Measurements from ENCODE around the gene TTC33. TPM values are rescaled to one million over a fixed set of nuclear protein-coding genes. Genes with fewer than 3 reads are reported as not detected.

The TTC33 gene
- polyA plus RNA-seq, 1 of the 3 experiments (the other 2 are of a cell fraction) = 2.2 TPM

GRCh38 chr5:40477856-40478546, 277.8 kb downstream of the TTC33 start:
- no peak overlapping the region for H2AFZ ChIP-seq (ENCODE audit: low read depth)
- no peaks in the 10 kb centered on the region for H4K20me1 ChIP-seq (ENCODE audit: insufficient read depth)
- no peak overlapping the region for H3K27ac ChIP-seq (ENCODE audit: low read depth in 2 of 2, low read length in 1 of 2)
- H3F3A ChIP-seq (replicated peaks; ENCODE audit: insufficient read depth) = peaks cover 8% of the 10 kb centered on the region
- no peaks in the 10 kb centered on the region for H3K9me2 ChIP-seq
- no peak overlapping the region for H3K4me3 ChIP-seq (ENCODE audit: low read depth in 2 of 2, low read length in 1 of 2)
- no peaks in the 10 kb centered on the region; the same call in 1 of the 2 replicates for H3K27me3 ChIP-seq (ENCODE audit: insufficient read depth)
- no peaks in the 10 kb centered on the region for H3K36me3 ChIP-seq (replicated peaks in 1 of 2; ENCODE audit: control insufficient read depth in 1 of 2, insufficient read depth in 2 of 2, low read length in 1 of 2)
- H3K9me3 ChIP-seq = no peaks in the 10 kb centered on the region
- H3K9ac ChIP-seq = no peak overlapping the region
- CTCF ChIA-PET = no interaction called here
- no peaks in the 10 kb centered on the region for H3K79me2 ChIP-seq (ENCODE audit: insufficient read depth)
- 2% methylated on average over 8 of the region's 8 CpGs for WGBS (ENCODE audit: low lambda C conversion rate)
- TF ChIP-seq RFX5 (IDR thresholded peaks at IDR 0.05; ENCODE audit: low read length) (no peak), JUND (IDR thresholded peaks at IDR 0.05) (no peak), FOSL2 (IDR thresholded peaks at IDR 0.05; ENCODE audit: borderline replicate concordance, low read depth) (no peak), CTCF (IDR thresholded peaks at IDR 0.05) (no peak), ZBTB33 (IDR thresholded peaks at IDR 0.05; ENCODE audit: borderline replicate concordance, low read depth) (no peak), NRF1 (IDR thresholded peaks at IDR 0.05; ENCODE audit: low read depth, low read length) (no peak)
- TF ChIP-seq, protein P1, sequence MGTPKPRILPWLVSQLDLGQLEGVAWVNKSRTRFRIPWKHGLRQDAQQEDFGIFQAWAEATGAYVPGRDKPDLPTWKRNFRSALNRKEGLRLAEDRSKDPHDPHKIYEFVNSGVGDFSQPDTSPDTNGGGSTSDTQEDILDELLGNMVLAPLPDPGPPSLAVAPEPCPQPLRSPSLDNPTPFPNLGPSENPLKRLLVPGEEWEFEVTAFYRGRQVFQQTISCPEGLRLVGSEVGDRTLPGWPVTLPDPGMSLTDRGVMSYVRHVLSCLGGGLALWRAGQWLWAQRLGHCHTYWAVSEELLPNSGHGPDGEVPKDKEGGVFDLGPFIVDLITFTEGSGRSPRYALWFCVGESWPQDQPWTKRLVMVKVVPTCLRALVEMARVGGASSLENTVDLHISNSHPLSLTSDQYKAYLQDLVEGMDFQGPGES (IDR thresholded peaks at IDR 0.05; ENCODE audit: low read depth, low read length) = no peak
- TF ChIP-seq, protein P2, sequence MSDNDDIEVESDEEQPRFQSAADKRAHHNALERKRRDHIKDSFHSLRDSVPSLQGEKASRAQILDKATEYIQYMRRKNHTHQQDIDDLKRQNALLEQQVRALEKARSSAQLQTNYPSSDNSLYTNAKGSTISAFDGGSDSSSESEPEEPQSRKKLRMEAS (IDR thresholded peaks at IDR 0.05; ENCODE audit: low read depth) = no peak
- TF ChIP-seq, protein P3, sequence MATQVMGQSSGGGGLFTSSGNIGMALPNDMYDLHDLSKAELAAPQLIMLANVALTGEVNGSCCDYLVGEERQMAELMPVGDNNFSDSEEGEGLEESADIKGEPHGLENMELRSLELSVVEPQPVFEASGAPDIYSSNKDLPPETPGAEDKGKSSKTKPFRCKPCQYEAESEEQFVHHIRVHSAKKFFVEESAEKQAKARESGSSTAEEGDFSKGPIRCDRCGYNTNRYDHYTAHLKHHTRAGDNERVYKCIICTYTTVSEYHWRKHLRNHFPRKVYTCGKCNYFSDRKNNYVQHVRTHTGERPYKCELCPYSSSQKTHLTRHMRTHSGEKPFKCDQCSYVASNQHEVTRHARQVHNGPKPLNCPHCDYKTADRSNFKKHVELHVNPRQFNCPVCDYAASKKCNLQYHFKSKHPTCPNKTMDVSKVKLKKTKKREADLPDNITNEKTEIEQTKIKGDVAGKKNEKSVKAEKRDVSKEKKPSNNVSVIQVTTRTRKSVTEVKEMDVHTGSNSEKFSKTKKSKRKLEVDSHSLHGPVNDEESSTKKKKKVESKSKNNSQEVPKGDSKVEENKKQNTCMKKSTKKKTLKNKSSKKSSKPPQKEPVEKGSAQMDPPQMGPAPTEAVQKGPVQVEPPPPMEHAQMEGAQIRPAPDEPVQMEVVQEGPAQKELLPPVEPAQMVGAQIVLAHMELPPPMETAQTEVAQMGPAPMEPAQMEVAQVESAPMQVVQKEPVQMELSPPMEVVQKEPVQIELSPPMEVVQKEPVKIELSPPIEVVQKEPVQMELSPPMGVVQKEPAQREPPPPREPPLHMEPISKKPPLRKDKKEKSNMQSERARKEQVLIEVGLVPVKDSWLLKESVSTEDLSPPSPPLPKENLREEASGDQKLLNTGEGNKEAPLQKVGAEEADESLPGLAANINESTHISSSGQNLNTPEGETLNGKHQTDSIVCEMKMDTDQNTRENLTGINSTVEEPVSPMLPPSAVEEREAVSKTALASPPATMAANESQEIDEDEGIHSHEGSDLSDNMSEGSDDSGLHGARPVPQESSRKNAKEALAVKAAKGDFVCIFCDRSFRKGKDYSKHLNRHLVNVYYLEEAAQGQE (IDR thresholded peaks at IDR 0.05; ENCODE audit: low read depth, low read length) = 0 out of 2 replicates have a peak, but pooled peaks have one; percentile 49
- no peaks in the 10 kb centered on the region for H3K4me1 ChIP-seq (ENCODE audit: control insufficient read depth in 1 of 2, insufficient read depth in 2 of 2, low read depth in 1 of 2, low read length in 1 of 2)
- no peak for DNase-seq
- H3K4me2 ChIP-seq = peak overlapping the region; percentile 19; the same call in 1 of the 2 replicates
- POLR2A ChIA-PET = no interaction called here

Measured in SK-N-SH (cell line).